B cell (primary cell): ENCODE results near the gene ETS1. TPM values are rescaled to one million over a fixed set of nuclear protein-coding genes. Genes with fewer than 3 reads are reported as not detected.

Experiments used
- ATAC-seq: fragments of 200-7000 bp; cut with Tn5 transposase; one replicate; pipeline ENCODE4 v1.10.0; 2021; ENCODE audit warnings: low read depth, mild to moderate bottlenecking, moderate number of reproducible peaks, moderate library complexity
- CTCF ChIA-PET: fragments of 350-600 bp; sonication (Branson Sonifier 250); formaldehyde crosslinking; loops from one replicate; lab custom pipeline; 2021; ENCODE audit warnings: antibody characterized with exemption, inconsistent platforms; lab: Charles Lee
- POLR2A ChIA-PET: fragments of 350-600 bp; sonication (Branson Sonifier 250); formaldehyde crosslinking; loops from one replicate; lab custom pipeline; 2021; ENCODE audit warnings: antibody characterized with exemption; lab: Charles Lee
- DNase-seq: peaks from one replicate; pipeline ENCODE4 v3.0.0; 2013
- H2AFZ ChIP-seq: 2 replicates; pipeline ENCODE4 v1.6.1; 2012; ENCODE audit warnings: mild to moderate bottlenecking, low read depth, low read length; ENCODE audit not compliant: insufficient read depth, poor library complexity, severe bottlenecking
- H3K27ac ChIP-seq, 2 donors: 1 replicate in 1 of 2; 2 replicates in 1 of 2; pipeline ENCODE4 v1.5.1; 2012 to 2013; ENCODE audit warnings: low read length in 2 of 2, mild to moderate bottlenecking in 2 of 2, moderate library complexity in 1 of 2
- H3K27me3 ChIP-seq, 4 experiments: fragments of 200-600 bp in 1 of 4; sonication (generic) in 1 of 4; replicated peaks in 1 of 4; 1 replicate in 2 of 4; 2 replicates in 2 of 4; pipeline versions ENCODE4 v1.6.1 to v1.7.0; 2013 to 2016; ENCODE audit warnings: low read length in 3 of 4, mild to moderate bottlenecking in 2 of 4, mixed read lengths in 1 of 4, moderate library complexity in 1 of 4; ENCODE audit not compliant: insufficient read depth in 4 of 4, control insufficient read depth in 3 of 4; ENCODE audit errors: control extremely low read depth in 1 of 4
- H3K36me3 ChIP-seq, 2 experiments: replicated peaks in 1 of 2; 1 replicate in 1 of 2; 2 replicates in 1 of 2; pipeline versions ENCODE4 v1.6.1 to v1.7.1; 2013; ENCODE audit warnings: low read length in 1 of 2; ENCODE audit not compliant: insufficient read depth in 2 of 2, control insufficient read depth in 1 of 2; ENCODE audit errors: control extremely low read depth in 1 of 2, extremely low read depth in 1 of 2
- H3K4me1 ChIP-seq, 2 donors: fragments of 200-600 bp in 1 of 2; sonication (generic) in 1 of 2; 1 replicate in 1 of 2; 2 replicates in 1 of 2; pipeline versions ENCODE4 v1.5.1 to v1.6.1; 2013 to 2017; ENCODE audit warnings: low read length in 2 of 2; ENCODE audit not compliant: control insufficient read depth in 2 of 2, insufficient read depth in 2 of 2
- H3K4me2 ChIP-seq: replicated peaks from 2 replicates; pipeline ENCODE3; 2012; ENCODE audit warnings: mild to moderate bottlenecking, low read depth, low read length; ENCODE audit not compliant: poor library complexity, severe bottlenecking
- H3K4me3 ChIP-seq, 5 experiments: fragments of 200-600 bp in 1 of 5; sonication (generic) in 1 of 5; 1 replicate in 3 of 5; 2 replicates in 2 of 5; pipeline versions ENCODE4 v1.5.1 to v1.7.0; 2011 to 2016; ENCODE audit warnings: low read length in 4 of 5, mild to moderate bottlenecking in 4 of 5, low read depth in 2 of 5, control low read depth in 1 of 5, moderate library complexity in 1 of 5; ENCODE audit not compliant: insufficient read depth in 1 of 5; ENCODE audit errors: control extremely low read depth in 1 of 5, extremely low read depth in 1 of 5
- H3K79me2 ChIP-seq: fragments of 200-600 bp; sonication (generic); one replicate; pipeline ENCODE4 v1.6.0; 2016; ENCODE audit warnings: low read length; ENCODE audit not compliant: control insufficient read depth, insufficient read depth
- H3K9ac ChIP-seq: fragments of 200-600 bp; sonication (generic); 2 replicates; pipeline ENCODE4 v1.6.1; 2017; ENCODE audit warnings: mild to moderate bottlenecking, low read length, moderate library complexity
- H3K9me3 ChIP-seq, 3 donors: one replicate each; pipeline versions ENCODE4 v1.6.1 to v1.7.1; 2013; ENCODE audit warnings: low read length in 2 of 3; ENCODE audit not compliant: control insufficient read depth in 2 of 3, insufficient read depth in 1 of 3; ENCODE audit errors: control extremely low read depth in 1 of 3
- H4K20me1 ChIP-seq: 2 replicates; pipeline ENCODE4 v1.6.0; 2012; ENCODE audit warnings: mild to moderate bottlenecking, low read length; ENCODE audit not compliant: insufficient read depth, control insufficient read depth, poor library complexity, severe bottlenecking
- H3K27ac Mint-ChIP-seq: one replicate; pipeline ENCODE4 v1.8.0; 2021; ENCODE audit warnings: mixed read lengths
- H3K27me3 Mint-ChIP-seq: one replicate; pipeline ENCODE4 v1.8.0; 2021; ENCODE audit warnings: mixed read lengths
- H3K4me1 Mint-ChIP-seq: one replicate; pipeline ENCODE4 v1.8.0; 2021; ENCODE audit warnings: mixed read lengths
- H3K4me3 Mint-ChIP-seq: one replicate; pipeline ENCODE4 v1.8.0; 2021; ENCODE audit warnings: mixed read lengths
- H3K9me3 Mint-ChIP-seq: one replicate; pipeline ENCODE4 v1.8.0; 2022; ENCODE audit warnings: mixed read lengths; ENCODE audit not compliant: insufficient read depth
- CTCF ChIP-seq: fragments of 200-600 bp; IDR thresholded peaks from one replicate; pipeline ENCODE4 v1.8.0; 2022; ENCODE audit warnings: antibody characterized with exemption, mild to moderate bottlenecking
- EZH2 ChIP-seq: IDR thresholded peaks from 2 replicates; pipeline ENCODE4 v1.6.1; 2012; ENCODE audit warnings: borderline replicate concordance, low read depth, mild to moderate bottlenecking, moderate library complexity, low read length; ENCODE audit not compliant: insufficient read depth, poor library complexity, severe bottlenecking
- WGBS: methylation state at CpG from one replicate; pipeline ENCODE4 v1.1.5; 2013; ENCODE audit warnings: missing lambda C conversion rate; ENCODE audit not compliant: insufficient coverage; 5-methylcytosine and 5-hydroxymethylcytosine counted together
- intact Hi-C: fragments of 100-400 bp; cut with micrococcal nuclease; formaldehyde crosslinking; loops from one replicate; pipeline ENCODE4 v1.10.0; 2022
- polyA plus RNA-seq: library from polyadenylated mRNA; depleted of rRNA; stranded (reverse); fragments of >200 nt; gene quantifications from 2 replicates; pipeline ENCODE4 v1.2.3, GENCODE V29; 2012
- total RNA-seq, 2 donors: library from RNA; stranded (reverse); fragments of 120-200 nt in 1 of 2; gene quantifications; 1 replicate in 1 of 2; 2 replicates in 1 of 2; pipeline versions ENCODE4 v1.2.3 to v1.2.4, GENCODE V29; 2013 to 2022

Gene ETS1
- total and polyA plus RNA-seq, 2 donors (not counting 1 experiment from before 2014, with no cell fraction given), result 115 to 271 TPM

DNA sequence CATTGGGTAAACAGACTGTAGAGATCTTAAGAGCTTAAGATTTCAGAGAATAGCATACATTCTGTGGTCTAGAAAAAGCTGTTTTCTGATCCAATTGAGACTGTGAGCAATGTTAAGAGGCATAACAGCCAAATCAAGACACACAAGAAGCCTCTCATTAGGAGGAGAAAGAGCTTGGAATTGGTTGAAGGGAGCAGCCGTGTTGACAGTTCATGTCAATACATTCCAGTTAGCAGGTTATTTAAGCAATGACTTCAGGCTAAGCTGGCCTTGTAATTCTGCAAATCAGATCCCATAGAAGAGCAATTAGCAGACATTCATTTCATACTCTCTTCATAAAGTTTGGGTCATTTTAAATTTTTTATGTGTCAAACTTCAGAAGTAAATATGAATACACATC is 50.9 kb downstream of the ETS1 start:
- Histone ChIP-seq H3K4me2 (no peak overlapping the region), H3K4me1 (no peaks in the 10 kb centered on the region), H4K20me1 (no peaks in the 10 kb centered on the region), H2AFZ (no peak overlapping the region), H3K79me2 (peaks cover 6% of the 10 kb centered on the region), H3K4me3 (no peak overlapping the region), H3K9me3 (no peaks in the 10 kb centered on the region), H3K27me3 (no peaks in the 10 kb centered on the region), H3K27ac (no peak overlapping the region), H3K36me3 (no peaks in the 10 kb centered on the region), H3K9ac (no peak overlapping the region)
- no CpG with 5 or more reads among the region's 1 CpG for WGBS
- H3K27ac Mint-ChIP-seq, result no peak overlapping the region
- intact Hi-C loops, result no loop called here
- ATAC-seq (no peak), DNase-seq (no peak)
- no peaks in the 10 kb centered on the region for H3K9me3 Mint-ChIP-seq
- H3K27me3 Mint-ChIP-seq, result no peaks in the 10 kb centered on the region
- ChIA-PET POLR2A (no interaction called here), CTCF (interaction anchor here (1.1 to 1.2 kb wide), 2 partner anchors 13 to 18 kb away, joined by 3 read pairs; no protein-coding TSS in a partner anchor)
- no peak for TF ChIP-seq CTCF
- TF ChIP-seq EZH2, result no peak
- H3K4me3 Mint-ChIP-seq, result no peak overlapping the region
- no peaks in the 10 kb centered on the region for H3K4me1 Mint-ChIP-seq

GRCh38 chr11:128535468-128536457 is 51.6 kb downstream of the ETS1 start:
- intact Hi-C loops, result no loop called here
- no CpG with 5 or more reads among the region's 1 CpG for WGBS
- H3K4me3 ChIP-seq, result no peak overlapping the region
- H2AFZ ChIP-seq, result no peak overlapping the region
- DNase-seq (no peak), ATAC-seq (no peak)
- no peaks in the 10 kb centered on the region for H3K4me1 Mint-ChIP-seq
- H3K27ac Mint-ChIP-seq, result no peak overlapping the region
- H3K9me3 ChIP-seq, result no peaks in the 10 kb centered on the region
- TF ChIP-seq EZH2, result no peak
- no peak for TF ChIP-seq CTCF
- H3K79me2 ChIP-seq, result peaks cover 3% of the 10 kb centered on the region
- H3K9me3 Mint-ChIP-seq, result no peaks in the 10 kb centered on the region
- H4K20me1 ChIP-seq, result no peaks in the 10 kb centered on the region
- no peaks in the 10 kb centered on the region for H3K36me3 ChIP-seq
- no peaks in the 10 kb centered on the region for H3K27me3 Mint-ChIP-seq
- H3K27ac ChIP-seq, result no peak overlapping the region
- H3K4me2 ChIP-seq, result no peak overlapping the region
- H3K27me3 ChIP-seq, result no peaks in the 10 kb centered on the region
- H3K4me3 Mint-ChIP-seq, result no peak overlapping the region
- ChIA-PET CTCF (interaction anchor here (1.1 to 1.5 kb wide), 3 partner anchors 13 to 53 kb away, joined by 3 to 4 read pairs (median 3); no protein-coding TSS in a partner anchor), POLR2A (no interaction called here)
- no peak overlapping the region for H3K9ac ChIP-seq
- no peaks in the 10 kb centered on the region for H3K4me1 ChIP-seq
